Omental fat pad (tissue), 4 donors: ENCODE results near the gene APOC4. TPM values are rescaled to one million over a fixed set of nuclear protein-coding genes. Genes with fewer than 3 reads are reported as not detected.

ENCODE experiments used
- ATAC-seq: fragments of 150-250 bp; one replicate; pipeline ENCODE4 v1.9.1; 2016; ENCODE audit warnings: mild to moderate bottlenecking, moderate library complexity; ENCODE audit not compliant: low FRiP score
- DNase-seq: peaks from one replicate; pipeline ENCODE4 v3.0.0-alpha.2; 2019; ENCODE audit warnings: low spot score
- total RNA-seq, 4 donors: library from RNA; depleted of rRNA; stranded (reverse); fragments of >200 nt; gene quantifications; one replicate each; pipeline ENCODE4 v1.1.0, GENCODE V29; 2016
- TF ChIP-seq, protein P1 (sequence below), 3 donors: fragments of 450-650 bp; IDR thresholded peaks; one replicate each; pipeline ENCODE4 v1.5.1; 2016 to 2017; ENCODE audit warnings: antibody characterized with exemption in 3 of 3, mild to moderate bottlenecking in 3 of 3, moderate library complexity in 2 of 3

APOC4 gene
- total RNA-seq, 4 donors from 2014 or later = not detected

DNA sequence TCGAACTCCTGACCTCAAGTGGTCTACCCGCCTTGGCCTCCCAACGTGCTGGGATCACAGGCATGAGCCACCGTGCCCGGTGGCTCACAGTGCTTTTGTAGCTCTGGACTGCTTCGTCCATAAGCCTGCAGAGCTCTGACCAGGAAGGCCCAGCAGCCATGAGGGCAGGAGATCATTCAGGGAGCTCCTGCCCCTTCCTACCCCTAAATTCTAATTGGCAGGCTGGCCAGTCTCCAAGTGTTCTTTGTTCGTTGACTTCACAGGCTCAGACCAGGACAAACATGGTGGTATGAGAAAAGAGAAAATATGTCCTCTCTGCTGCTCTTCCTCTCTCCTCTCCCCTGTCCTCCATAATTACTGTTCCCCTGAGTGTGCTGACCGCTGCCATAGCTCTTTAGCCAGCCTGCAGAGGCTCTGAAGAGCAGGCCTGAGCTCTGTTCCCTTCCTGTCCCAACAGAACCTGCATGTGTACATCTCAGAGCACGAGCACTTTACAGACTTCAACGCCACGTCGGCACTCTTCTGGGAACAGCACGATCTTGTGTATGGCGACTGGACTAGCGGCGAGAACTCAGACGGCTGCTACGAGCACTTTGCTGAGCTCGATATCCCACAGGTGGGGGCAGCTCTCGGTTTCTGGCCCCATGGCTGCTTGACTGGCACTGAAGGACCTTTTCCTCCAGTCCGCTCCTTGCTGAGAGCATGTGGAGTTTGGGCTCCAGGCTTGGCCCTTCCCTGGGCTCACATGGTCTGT, 32.1 kb downstream of the APOC4 start:
- DNase-seq = no peak
- ATAC-seq = no peak
- TF ChIP-seq, protein P1, sequence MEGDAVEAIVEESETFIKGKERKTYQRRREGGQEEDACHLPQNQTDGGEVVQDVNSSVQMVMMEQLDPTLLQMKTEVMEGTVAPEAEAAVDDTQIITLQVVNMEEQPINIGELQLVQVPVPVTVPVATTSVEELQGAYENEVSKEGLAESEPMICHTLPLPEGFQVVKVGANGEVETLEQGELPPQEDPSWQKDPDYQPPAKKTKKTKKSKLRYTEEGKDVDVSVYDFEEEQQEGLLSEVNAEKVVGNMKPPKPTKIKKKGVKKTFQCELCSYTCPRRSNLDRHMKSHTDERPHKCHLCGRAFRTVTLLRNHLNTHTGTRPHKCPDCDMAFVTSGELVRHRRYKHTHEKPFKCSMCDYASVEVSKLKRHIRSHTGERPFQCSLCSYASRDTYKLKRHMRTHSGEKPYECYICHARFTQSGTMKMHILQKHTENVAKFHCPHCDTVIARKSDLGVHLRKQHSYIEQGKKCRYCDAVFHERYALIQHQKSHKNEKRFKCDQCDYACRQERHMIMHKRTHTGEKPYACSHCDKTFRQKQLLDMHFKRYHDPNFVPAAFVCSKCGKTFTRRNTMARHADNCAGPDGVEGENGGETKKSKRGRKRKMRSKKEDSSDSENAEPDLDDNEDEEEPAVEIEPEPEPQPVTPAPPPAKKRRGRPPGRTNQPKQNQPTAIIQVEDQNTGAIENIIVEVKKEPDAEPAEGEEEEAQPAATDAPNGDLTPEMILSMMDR (IDR thresholded peaks at IDR 0.05) = no peak

GRCh38 chr19:44974857-44975256, 32.8 kb downstream of the APOC4 start:
- TF ChIP-seq, protein P1 (IDR thresholded peaks at IDR 0.05) = no peak
- ATAC-seq (no peak), DNase-seq (no peak)

- ATAC-seq = no peak
- TF ChIP-seq, protein P1 (IDR thresholded peaks at IDR 0.05) = no peak
- no peak for DNase-seq
Measured at GRCh38 chr19:44975444-44975843, 33.4 kb downstream of the APOC4 start.

DNA sequence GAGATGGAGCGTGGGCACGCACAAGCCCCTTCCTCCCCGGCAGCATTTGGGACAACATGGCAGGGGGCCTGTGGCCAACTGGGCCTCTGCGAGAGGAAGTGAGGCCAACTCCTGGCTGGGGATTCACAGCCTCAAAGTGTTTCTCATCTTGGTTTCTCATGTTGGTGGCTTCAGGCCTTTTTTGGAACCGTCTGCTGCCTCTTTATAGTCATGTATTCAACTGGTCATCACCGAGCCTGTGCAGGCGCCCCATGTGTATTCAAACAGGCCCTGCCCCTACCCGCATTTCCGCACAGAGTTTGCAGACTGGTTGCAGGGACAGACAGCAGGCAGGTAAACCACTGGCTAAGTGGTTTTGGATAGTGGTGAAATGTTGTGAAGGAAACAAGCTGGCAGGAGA, 42.0 kb downstream of the APOC4 start:
- TF ChIP-seq, protein P1 (IDR thresholded peaks at IDR 0.05) = no peak
- DNase-seq = no peak
- ATAC-seq = no peak

DNA sequence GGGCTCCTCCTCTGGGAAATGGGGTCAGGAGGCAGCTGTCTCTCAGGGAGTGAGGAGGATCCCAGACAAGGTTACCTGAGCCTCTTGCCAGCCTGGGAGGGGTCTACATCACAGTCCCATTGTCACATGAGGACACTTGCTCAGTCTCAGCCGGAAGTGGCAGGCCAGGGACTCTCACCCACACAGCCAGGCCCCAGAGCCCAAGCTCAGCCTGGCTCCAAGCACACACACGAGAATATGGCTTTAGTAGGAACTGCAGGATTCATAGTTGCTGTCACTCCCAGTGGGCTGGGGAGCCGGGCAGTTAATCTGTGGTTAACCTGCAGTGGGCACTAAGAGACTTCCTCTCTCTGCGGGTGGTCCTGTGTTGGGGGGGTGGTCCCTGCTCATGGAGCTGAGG, 43.4 kb downstream of the APOC4 start:
- ATAC-seq = no peak
- TF ChIP-seq, protein P1 (IDR thresholded peaks at IDR 0.05) = no peak
- DNase-seq = no peak

DNA sequence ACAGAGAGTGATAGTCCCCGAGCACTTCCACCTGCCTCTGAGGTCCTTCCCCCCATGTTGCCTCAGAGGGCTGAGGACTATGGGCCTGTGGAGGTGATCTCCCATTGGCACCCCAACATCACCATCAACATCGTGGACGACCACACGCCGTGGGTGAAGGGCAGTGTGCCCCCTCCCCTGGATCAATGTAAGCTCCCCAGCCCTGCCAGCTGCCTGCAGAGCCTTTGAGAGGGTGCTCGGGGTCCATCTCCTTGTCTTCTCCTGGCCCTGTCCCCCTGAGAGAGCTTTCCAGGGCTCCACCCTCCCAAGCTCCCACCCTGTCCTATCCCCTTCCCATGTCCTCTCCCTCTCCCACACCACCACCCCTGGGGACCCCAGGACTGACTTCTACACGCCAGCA, 44.4 kb downstream of the APOC4 start:
- no peak for DNase-seq
- TF ChIP-seq, protein P1 (IDR thresholded peaks at IDR 0.05) = no peak
- ATAC-seq = no peak

GRCh38 chr19:44987148-44987675, 45.2 kb downstream of the APOC4 start:
- DNase-seq (no peak), ATAC-seq (no peak)
- TF ChIP-seq, protein P1 (IDR thresholded peaks at IDR 0.05) = no peak
